Stimulated activated CD8-positive, alpha-beta memory T cell treated with anti-CD3 and anti-CD28 coated beads, Interleukin-4, amount 100 ng/mL, for 48 hours (primary cell): ENCODE data around the gene OPRL1.
"Not testable (repeated sequence)": the region's sequence is repeated elsewhere in the genome, so short reads cannot be mapped to it uniquely, and the experiment has no call there.

Experiments used
- DNase-seq: peaks from one replicate; pipeline ENCODE4 v3.0.0-alpha.2; 2020

Gene OPRL1

GRCh38 chr20:64105846-64106434, 26.1 kb downstream of the OPRL1 start:
- DNase-seq, result no peak

GRCh38 chr20:64106435-64106961, 26.6 kb downstream of the OPRL1 start:
- DNase-seq, result no peak

- DNase-seq, result no peak
These were observed 27.3 kb downstream of the OPRL1 start, which contains the start of gene NPBWR2 for GRCh38 chr20:64106981-64107735. TSS of gene NPBWR2 (minus strand) at chr20:64107565. CDS start at chr20:64106831, 734 bp downstream.

DNA sequence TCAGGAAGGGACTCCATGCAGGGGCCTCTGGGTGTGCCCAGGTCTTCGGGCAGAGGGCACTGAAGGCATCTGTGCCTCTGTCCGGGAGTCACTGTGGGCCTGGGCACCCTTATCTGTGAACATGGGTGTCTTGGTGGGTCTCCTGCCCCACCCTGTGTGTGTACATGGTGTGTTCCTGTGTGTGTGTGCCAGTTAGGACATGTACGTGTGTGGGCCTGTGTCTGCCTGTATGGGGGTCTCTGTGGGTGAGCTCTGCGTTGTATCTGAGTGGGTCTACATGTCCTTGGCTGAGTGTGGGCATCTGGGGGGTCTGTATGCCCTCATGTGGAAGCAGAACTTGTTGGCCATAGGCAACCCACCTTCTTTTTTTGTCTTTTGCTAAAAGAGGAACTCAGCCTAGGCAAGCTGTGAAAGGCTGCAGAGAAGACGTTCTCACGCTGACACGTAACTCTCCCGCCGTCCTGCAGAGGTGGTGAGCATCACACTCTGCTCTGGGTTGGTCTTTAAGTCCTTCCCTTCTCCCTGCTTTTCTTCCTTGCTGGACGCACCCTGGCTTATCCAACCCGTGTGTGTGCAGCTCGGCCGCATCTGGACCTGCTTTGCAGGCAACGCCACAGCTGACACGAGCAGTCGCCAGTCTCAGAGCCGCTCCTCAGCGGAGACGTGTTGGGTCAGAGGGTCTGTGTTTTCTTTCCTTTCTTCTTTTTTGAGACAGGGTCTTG, 28.0 kb downstream of the OPRL1 start:
- no peak for DNase-seq

GRCh38 chr20:64108731-64109681, 29.1 kb downstream of the OPRL1 start:
- peak; percentile 17 for DNase-seq

DNA sequence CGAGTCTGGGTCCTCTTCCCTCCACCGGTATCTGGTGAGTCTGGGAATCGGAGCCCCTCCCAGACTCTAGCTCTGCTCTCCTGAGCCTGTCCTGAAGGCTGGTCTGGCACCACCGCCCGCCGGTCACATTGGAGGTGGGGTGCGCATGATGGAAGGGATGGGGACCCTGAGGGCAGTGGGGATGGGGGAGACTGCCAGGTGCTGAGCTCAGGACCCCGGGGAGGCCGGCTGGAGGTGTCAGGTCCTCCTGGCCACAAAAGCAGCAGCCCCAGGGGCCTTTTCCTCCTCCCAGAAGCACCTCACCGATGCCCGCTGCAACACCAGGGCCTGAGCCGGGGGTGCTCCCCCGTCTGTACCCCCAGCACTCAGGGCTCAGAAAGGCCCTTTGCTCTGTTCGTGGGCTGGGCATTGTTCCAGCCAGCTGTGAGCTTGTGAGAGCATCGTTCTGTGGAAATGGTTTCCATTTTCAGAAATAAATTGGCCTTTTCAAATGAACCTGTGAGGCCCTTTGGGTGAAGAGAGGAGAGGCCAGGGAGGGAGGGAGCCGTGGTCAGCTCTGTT, 30.0 kb downstream of the OPRL1 start:
- DNase-seq, result peak; percentile 10

DNA sequence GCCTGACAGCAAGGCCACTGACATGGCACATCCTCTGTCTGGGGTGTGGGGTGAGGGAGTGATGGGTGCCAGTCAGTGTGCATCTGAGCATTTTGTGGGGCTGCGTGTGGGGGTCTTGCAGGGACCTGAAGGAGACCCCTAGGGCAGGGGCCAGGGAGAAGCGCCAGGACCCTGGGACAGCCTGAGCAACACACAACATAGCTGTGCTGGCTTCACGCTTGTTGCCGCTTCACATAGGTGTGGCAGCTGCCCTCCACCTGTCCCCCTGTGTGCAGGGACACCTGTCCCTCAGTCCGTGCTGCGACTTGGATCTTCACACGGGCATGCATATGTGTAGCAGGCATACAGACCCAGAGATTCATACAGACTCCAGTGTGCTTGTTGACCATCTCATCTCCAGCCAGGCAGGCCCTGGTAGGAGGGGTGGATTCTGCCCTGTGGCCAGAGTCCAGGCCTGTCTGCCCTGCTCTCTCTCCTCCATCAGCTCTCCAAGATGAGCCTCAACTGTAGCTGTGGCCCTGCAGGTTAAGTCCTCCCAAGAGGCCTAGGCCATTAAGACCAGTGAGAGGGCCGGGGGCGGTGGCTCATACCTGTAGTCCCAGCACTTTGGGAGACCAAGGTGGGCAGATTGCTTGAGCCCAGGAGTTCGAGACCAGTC, 30.7 kb downstream of the OPRL1 start:
- peak; percentile 19 for DNase-seq

DNA sequence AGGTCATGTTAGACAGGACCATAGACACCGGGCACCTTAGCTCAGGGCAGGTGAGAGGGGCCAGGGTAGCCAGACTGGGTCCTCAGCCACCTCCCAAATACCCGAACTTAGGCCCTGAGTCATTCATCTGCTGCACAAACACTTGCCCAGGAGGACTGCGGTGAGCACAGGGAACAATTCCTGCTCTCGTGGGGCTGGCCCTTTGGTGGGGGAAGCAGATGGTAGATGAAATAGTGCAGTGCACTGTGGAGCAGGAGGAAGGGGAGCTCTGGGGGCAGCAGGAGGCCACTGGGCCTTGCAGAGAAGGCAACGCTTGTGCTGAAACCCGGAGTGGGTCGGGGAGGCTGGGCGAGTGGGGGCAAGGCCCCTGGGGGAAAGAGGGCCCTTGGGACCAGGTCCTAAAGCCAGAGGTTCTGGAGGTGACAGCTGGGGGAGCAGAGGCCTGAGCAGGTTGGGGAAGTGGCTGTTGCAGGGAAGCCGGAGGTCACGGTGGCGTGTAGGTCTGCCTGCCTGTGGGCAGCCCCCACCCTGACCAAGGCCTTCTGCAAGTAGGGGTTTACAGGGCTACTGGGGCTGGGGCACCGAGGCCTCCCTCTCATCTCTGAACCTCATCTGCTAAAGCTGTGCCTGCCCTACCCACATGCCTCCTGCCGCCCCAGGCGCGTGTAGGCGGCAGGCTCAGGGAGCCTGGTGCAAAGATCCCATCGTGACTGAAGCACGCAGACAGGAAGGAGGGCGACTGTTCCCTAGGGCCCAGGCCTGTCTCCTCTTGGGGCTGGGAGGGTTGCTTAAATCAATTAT, 32.2 kb downstream of the OPRL1 start:
- DNase-seq, result peak; percentile 18

- peak; percentile 16 for DNase-seq
These were observed 33.0 kb downstream of the OPRL1 start for GRCh38 chr20:64112691-64113443.

DNA sequence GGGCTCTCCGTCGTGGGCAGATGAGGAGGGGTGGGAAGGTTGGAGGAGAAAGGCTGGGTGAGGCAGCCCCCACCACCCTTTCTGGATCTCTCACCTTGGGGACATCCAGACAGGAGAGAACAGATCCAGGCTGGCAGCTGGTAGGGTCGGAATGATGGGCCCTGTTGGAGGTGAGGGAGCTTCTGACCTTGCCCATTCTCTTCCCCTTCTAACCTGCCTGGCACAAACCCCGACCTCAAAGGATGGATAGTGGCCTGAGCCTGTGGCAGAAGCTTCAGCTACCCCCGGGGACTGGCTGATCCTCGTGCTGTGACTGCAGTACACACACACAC, 33.5 kb downstream of the OPRL1 start:
- no peak for DNase-seq

- peak; percentile 20 for DNase-seq
These were observed 34.0 kb downstream of the OPRL1 start for GRCh38 chr20:64113796-64114355.

DNA sequence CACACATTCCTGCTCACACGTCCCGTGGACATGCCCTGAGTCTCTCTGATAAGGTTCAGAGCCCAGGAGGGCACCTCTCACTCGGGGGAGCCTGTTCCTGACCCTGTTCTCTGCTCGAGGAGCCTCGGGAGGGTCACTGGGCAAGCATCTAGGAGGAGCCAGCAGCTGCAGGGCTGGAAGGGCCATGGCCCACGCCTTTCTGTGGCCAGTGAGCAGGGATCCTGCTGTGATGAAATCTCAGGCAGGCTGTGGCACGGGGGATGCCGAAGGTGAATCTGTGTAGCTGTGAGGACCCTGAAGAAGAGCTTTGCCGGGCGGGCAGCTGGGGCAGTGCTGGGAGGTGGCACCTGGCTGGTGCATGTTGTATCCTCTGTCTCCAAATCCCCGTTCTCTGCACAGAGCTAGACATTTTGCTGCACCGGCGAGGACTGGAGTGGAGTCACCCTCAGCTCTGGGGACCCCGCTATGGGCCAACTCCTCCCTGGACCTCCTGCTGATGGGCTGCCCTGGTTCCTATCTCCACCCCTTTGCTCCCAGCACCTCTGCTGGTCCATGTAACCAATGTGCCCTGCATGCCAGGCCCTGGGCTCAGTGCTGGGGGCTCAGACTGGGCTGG, 34.6 kb downstream of the OPRL1 start:
- no peak for DNase-seq

DNA sequence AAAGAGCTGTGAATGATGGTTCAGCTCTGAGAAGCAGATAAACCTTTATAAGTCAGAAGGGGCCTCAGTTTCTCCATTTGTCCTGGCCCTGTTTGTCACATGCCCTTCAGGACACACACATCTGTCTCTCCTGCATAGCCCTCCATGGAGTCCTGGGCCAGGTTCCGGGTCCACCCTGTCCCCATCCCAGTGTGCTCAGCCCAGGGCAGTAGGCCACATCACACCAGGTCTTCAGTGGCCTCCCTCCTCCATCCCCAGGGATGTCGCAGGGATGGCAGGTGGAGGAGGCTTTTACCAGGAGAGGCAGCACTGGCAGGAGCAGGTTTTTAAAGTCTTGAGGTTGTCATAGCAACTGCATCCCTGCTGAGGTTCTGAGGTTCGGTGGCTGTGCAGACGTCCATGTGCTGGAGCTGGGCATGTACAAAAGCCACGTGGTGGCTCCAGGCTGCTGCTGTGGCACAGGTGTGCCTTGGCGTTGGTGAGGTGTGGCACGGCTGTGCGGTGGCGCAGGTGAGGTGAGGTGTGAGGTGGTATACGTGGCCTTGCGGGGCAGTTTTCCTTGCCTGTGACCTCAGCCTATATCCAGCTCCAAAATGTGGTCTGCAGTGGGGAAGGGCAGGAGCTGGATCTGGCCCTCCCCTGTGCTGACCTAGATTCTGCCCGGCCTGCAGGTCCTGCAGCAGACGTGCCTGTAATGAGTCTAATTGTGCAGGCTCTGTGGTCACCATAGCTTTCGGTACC, 35.5 kb downstream of the OPRL1 start:
- DNase-seq, result peak; percentile 22

DNA sequence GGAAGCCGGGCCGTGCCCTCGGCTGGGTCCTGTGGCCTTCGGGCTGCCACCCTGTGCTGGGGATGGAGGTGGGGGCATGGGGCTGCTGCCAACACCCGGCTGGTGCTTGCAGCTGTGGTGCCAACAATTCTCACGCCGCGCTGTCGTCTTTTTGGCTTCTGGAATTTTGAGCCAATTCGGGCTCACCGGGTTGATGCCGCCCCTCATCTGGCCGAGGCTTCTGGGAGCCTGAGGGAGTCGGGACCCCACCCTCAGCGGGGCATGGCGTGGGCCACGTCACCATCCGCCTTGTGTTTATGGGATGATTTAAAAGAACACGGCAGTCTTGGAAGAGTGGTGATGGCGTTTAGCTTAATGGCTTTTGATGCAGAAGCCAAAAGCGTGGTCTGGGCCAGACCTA, 36.1 kb downstream of the OPRL1 start:
- DNase-seq, result no peak

DNA sequence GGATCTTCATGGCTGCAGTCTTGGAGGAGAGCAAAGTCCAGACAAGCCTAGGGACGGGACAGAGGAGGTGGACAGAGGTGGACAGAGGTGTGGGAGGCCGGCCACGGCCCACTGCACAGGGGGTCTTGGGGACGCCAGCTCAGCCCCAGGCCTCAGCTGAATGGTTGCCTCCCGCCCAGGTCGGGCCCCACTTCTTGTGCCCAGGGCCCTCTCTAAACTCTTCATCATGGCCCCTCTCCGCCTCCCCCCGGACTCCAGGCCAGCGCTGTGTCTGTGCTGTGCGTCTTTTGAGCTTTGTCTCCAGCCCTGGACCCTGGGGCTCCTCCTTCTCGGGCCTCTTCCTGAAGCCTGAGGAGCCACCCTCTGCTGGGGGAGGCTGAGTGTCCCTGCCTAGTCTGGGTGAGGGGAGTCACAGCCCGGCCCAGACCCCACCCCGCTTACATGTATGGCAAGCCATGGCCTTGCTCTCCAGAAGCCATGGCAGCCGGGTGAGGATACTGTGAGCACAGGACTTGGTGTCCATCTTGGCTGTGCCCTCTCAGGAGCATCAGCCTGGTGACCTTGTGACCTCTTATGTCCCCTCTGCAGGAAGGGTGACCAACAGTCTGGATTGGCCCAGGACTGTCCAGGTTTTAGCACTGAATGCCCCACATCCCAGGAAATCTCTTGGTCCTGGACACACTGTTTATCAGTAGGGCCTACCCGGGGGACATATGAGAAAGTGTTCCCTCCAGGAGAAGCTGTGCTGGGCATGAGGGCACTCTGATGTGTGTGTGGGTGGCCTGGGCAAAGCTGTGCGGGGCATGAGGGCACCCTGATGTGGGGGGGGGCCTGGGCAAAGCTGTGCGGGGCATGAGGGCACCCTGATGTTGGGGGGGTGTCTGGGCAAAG, 36.9 kb downstream of the OPRL1 start:
- DNase-seq, result peak; percentile 17

DNA sequence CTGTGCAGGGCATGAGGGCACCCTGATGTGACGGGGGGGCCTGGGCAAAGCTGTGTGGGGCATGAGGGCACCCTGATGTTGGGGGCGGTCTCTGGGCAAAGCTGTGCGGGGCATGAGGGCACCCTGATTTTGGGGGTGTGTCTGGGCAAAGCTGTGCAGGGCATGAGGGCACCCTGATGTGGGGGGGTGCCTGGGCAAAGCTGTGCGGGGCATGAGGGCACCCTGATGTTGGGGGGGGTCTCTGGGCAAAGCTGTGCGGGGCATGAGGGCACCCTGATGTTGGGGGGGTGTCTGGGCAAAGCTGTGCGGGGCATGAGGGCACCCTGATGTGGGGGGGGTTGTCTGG, 37.5 kb downstream of the OPRL1 start:
- not testable (repeated sequence) for DNase-seq

DNA sequence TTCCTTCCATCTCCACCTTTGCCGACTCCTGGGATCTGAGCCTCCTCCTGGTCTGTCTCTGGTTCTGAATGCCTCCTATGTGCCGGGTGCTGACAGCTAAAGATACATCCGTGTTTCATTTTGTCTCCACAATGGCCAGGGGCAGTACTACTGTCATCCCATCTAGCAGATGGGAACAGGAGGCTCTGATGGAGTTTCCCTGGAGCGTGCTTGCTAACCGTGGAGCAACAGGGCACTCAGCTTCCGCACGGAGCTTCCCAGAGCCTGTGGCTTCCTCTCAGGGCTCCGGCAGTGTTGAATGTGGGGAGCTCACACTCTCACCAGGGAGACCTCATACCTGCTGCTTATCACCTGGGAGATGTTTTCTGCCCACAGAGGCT, 39.4 kb downstream of the OPRL1 start:
- no peak for DNase-seq
